ENCODE measurements around the gene ENTHD1.
A peak's percentile ranks its signal among the peaks of the same experiment; 100 is the strongest.

DNA sequence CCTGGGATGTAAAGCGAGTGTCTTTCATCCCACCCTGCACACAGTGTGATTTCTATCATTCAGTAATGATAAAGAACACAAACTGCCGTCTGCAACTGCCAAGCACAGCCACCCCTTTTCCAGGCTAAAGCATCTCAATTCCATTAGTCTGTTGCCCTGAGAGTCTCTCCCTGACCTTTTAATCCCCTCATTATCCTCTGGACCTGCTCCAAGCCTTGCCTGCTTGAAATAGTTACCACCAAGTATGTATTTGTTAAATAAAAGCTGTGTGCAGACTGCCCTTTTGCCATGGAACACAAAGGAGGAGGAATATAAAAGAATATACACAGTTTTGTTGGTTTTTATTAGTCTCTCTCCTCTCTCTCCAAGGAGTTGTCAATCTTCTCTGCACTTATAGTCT lies 20.3 kb upstream of the ENTHD1 start:
- TF ChIP-seq, protein P1, sequence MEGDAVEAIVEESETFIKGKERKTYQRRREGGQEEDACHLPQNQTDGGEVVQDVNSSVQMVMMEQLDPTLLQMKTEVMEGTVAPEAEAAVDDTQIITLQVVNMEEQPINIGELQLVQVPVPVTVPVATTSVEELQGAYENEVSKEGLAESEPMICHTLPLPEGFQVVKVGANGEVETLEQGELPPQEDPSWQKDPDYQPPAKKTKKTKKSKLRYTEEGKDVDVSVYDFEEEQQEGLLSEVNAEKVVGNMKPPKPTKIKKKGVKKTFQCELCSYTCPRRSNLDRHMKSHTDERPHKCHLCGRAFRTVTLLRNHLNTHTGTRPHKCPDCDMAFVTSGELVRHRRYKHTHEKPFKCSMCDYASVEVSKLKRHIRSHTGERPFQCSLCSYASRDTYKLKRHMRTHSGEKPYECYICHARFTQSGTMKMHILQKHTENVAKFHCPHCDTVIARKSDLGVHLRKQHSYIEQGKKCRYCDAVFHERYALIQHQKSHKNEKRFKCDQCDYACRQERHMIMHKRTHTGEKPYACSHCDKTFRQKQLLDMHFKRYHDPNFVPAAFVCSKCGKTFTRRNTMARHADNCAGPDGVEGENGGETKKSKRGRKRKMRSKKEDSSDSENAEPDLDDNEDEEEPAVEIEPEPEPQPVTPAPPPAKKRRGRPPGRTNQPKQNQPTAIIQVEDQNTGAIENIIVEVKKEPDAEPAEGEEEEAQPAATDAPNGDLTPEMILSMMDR (IDR thresholded peaks at IDR 0.05) = no peak
- no peak for TF ChIP-seq EZH2 (IDR thresholded peaks at IDR 0.05)
- TF ChIP-seq EZH2phosphoT487 (IDR thresholded peaks at IDR 0.05) = peak; percentile 47

Data from neural progenitor cell (in vitro differentiated cells).